Measurements from ENCODE around the gene GTF2IRD1.

- TF ChIP-seq CTCF (IDR thresholded peaks at IDR 0.05; ENCODE audit: low read length) (no peak), EZH2 (IDR thresholded peaks at IDR 0.05; ENCODE audit: borderline replicate concordance, low read length) (no peak)
Measured at GRCh38 chr7:74429153-74429747, 24.5 kb upstream of the GTF2IRD1 start.
